OCI-LY3 (cell line): ENCODE data around the gene EYA3.

Source experiments
- CTCF ChIP-seq: fragments of 200-600, 300-600 bp; sonication (generic); IDR thresholded peaks from 2 replicates; pipeline ENCODE4 v1.5.1; 2014; ENCODE audit warnings: antibody characterized with exemption, low read length, low read depth
- EZH2phosphoT487 ChIP-seq: fragments of 200-600 bp; shearing (Covaris generic); IDR thresholded peaks from 2 replicates; pipeline ENCODE4 v1.6.1; 2018; ENCODE audit warnings: antibody characterized with exemption, mixed run types, low read depth

- TF ChIP-seq CTCF = no peak
- TF ChIP-seq EZH2phosphoT487 = no peak
Observed at GRCh38 chr1:28136922-28137613, 48.7 kb upstream of the EYA3 start.
